Stimulated activated CD4-positive, alpha-beta T cell treated with anti-CD3 and anti-CD28 coated beads, Interleukin-4, amount 100 ng/mL, for 24 hours (primary cell): ENCODE measurements around the gene APBA3.
A peak's percentile ranks its signal among the peaks of the same experiment; 100 is the strongest.

Source experiments
- DNase-seq: peaks from one replicate; pipeline ENCODE4 v3.0.0-alpha.2; 2020

The APBA3 gene

GRCh38 chr19:3761382-3762129 is at the start of gene APBA3:
TSS of gene APBA3 (minus strand) at chr19:3761692. CDS start at chr19:3760264, 1,428 bp downstream.
- DNase-seq = peak; percentile 97

- DNase-seq = no peak
These were observed 49.3 kb upstream of the APBA3 start for GRCh38 chr19:3810708-3811355.

- DNase-seq = no peak
These were observed 48.6 kb upstream of the APBA3 start for GRCh38 chr19:3809881-3810707.

- DNase-seq = no peak
These were observed 47.1 kb upstream of the APBA3 start for GRCh38 chr19:3808420-3809143.

GRCh38 chr19:3807574-3808354 is 46.3 kb upstream of the APBA3 start:
- no peak for DNase-seq

GRCh38 chr19:3807131-3807480 is 45.6 kb upstream of the APBA3 start:
- no peak for DNase-seq

- DNase-seq = no peak
These were observed 44.4 kb upstream of the APBA3 start for GRCh38 chr19:3805859-3806258.

- no peak for DNase-seq
These were observed 42.9 kb upstream of the APBA3 start for GRCh38 chr19:3804429-3804828.

GRCh38 chr19:3803986-3804385 is 42.5 kb upstream of the APBA3 start:
- no peak for DNase-seq

GRCh38 chr19:3803114-3803888 is 41.8 kb upstream of the APBA3 start:
- DNase-seq = no peak

- peak; percentile 56 for DNase-seq
These were observed 40.1 kb upstream of the APBA3 start for GRCh38 chr19:3801412-3802096.

- no peak for DNase-seq
These were observed 39.5 kb upstream of the APBA3 start for GRCh38 chr19:3800996-3801395.

GRCh38 chr19:3798137-3798536 is 36.6 kb upstream of the APBA3 start:
- DNase-seq = no peak

GRCh38 chr19:3796358-3796757 is 34.9 kb upstream of the APBA3 start:
- no peak for DNase-seq

GRCh38 chr19:3793799-3794198 is 32.3 kb upstream of the APBA3 start:
- DNase-seq = no peak

GRCh38 chr19:3792114-3792513 is 30.6 kb upstream of the APBA3 start:
- no peak for DNase-seq

- DNase-seq = no peak
These were observed 29.4 kb upstream of the APBA3 start for GRCh38 chr19:3790941-3791340.

GRCh38 chr19:3790209-3790734 is 28.8 kb upstream of the APBA3 start:
- DNase-seq = no peak

- DNase-seq = no peak
These were observed 27.7 kb upstream of the APBA3 start for GRCh38 chr19:3788996-3789778.
